ENCODE measurements around the gene SCO2. TPM values are rescaled to one million over a fixed set of nuclear protein-coding genes. Genes with fewer than 3 reads are reported as not detected.
A peak's percentile ranks its signal among the peaks of the same experiment; 100 is the strongest.

The SCO2 gene
- total and polyA plus RNA-seq, 2 of the 13 experiments (the other 11 are each of a cell fraction or from before 2014, with no cell fraction given), result 0.32 to 3.7 TPM

DNA sequence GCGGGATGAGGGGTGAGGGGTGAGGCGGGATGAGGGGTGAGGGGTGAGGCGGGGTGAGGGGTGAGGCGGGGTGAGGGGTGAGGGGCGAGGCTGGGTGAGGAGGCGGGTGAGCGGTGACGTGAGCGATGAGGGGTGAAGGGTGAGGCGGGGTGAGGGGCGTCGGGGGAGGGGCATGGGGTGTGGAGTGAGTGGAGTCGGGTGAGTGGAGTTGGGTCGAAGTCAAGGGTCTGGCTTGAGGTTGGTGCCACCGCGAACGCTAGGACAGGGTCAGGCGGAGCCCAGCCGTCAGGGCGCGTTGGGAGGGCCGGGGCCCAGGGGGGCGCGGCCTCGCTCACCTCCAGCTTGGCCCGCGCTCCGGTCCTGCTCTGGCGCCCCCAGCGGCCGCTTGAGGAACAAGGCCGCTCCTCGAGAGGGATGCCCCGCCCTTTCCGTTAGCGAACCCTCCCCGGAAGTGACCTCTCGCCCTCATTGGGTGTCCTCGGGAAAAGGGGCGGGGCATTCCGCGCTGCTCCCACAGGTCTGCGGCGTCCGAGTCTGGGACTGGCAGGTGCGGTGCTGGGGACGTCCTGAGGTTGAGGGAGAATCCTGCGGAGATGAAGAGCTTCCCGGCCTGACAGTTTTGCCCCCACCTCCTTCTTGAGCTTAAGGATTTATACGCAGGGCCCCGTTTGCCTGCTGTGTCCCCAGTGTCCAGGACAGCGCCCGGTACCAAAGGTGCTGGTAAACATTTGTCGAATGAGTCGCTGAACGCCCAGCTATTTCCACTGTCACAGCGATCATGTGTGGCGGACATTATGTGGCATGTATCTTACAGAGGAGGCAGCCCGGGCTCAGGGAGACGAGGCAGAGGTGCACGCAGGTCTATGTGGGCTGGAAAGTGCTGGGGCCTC, 37.4 kb upstream of the SCO2 start, which contains the start of gene SYCE3 (continued):
- TF ChIP-seq HNRNPH1 (optimal IDR thresholded peaks at IDR 0.05; ENCODE audit: low read depth, low read length), result peak; percentile 45
- 0 out of 2 replicates have a peak, but pooled peaks have one; percentile 24 for TF ChIP-seq ZNF572 (CRISPR knock-in tag; IDR thresholded peaks at IDR 0.05)
- TF ChIP-seq ZNF607 (CRISPR knock-in tag; IDR thresholded peaks at IDR 0.05; ENCODE audit: borderline replicate concordance), result 0 out of 2 replicates have a peak, but pooled peaks have one; percentile 49
- no peak for TF ChIP-seq CENPT (CRISPR knock-in tag; IDR thresholded peaks at IDR 0.05; ENCODE audit: low read depth)
- no peak for TF ChIP-seq ZNF883 (CRISPR knock-in tag; IDR thresholded peaks at IDR 0.05; ENCODE audit: not compliant biosample characterization)
- TF ChIP-seq ZBTB7B (CRISPR knock-in tag; IDR thresholded peaks at IDR 0.05), result 0 out of 2 replicates have a peak, but pooled peaks have one; percentile 62
- no peak for TF ChIP-seq THYN1 (CRISPR knock-in tag; IDR thresholded peaks at IDR 0.05; ENCODE audit: borderline replicate concordance, low read depth)
- TF ChIP-seq PITX1 (CRISPR knock-in tag; IDR thresholded peaks at IDR 0.05), result no peak
- peak; percentile 78; the same call in 1 of the 2 replicates for TF ChIP-seq MTA1 (CRISPR knock-in tag; IDR thresholded peaks at IDR 0.05; ENCODE audit: borderline replicate concordance)
- TF ChIP-seq RARG (CRISPR knock-in tag; IDR thresholded peaks at IDR 0.05; ENCODE audit: low read depth), result no peak
- TF ChIP-seq, protein P1, sequence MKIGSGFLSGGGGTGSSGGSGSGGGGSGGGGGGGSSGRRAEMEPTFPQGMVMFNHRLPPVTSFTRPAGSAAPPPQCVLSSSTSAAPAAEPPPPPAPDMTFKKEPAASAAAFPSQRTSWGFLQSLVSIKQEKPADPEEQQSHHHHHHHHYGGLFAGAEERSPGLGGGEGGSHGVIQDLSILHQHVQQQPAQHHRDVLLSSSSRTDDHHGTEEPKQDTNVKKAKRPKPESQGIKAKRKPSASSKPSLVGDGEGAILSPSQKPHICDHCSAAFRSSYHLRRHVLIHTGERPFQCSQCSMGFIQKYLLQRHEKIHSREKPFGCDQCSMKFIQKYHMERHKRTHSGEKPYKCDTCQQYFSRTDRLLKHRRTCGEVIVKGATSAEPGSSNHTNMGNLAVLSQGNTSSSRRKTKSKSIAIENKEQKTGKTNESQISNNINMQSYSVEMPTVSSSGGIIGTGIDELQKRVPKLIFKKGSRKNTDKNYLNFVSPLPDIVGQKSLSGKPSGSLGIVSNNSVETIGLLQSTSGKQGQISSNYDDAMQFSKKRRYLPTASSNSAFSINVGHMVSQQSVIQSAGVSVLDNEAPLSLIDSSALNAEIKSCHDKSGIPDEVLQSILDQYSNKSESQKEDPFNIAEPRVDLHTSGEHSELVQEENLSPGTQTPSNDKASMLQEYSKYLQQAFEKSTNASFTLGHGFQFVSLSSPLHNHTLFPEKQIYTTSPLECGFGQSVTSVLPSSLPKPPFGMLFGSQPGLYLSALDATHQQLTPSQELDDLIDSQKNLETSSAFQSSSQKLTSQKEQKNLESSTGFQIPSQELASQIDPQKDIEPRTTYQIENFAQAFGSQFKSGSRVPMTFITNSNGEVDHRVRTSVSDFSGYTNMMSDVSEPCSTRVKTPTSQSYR (CRISPR knock-in tag; IDR thresholded peaks at IDR 0.05; ENCODE audit: borderline replicate concordance), result no peak
- TF ChIP-seq ZBTB8A (CRISPR knock-in tag; IDR thresholded peaks at IDR 0.05; ENCODE audit: borderline replicate concordance, low read depth), result no peak
- TF ChIP-seq ZSCAN9 (CRISPR knock-in tag; IDR thresholded peaks at IDR 0.05; ENCODE audit: borderline replicate concordance), result no peak; the same call in 1 of the 2 replicates
- TF ChIP-seq ZNF335 (CRISPR knock-in tag; IDR thresholded peaks at IDR 0.05), result no peak

Measured in HepG2 (cell line).